ENCODE data around the gene ELOVL6. TPM values are rescaled to one million over a fixed set of nuclear protein-coding genes. Genes with fewer than 3 reads are reported as not detected.

The ELOVL6 gene
- total RNA-seq, 3 donors from 2014 or later (not counting 1 experiment from before 2014, with no cell fraction given) = 25.0 to 35.2 (median 30.9) TPM

- intact Hi-C loops (cut with micrococcal nuclease) = loop anchor here (5.0 kb wide), 1 partner anchor 34 kb away; no protein-coding TSS in a partner anchor
- H3K36me3 Mint-ChIP-seq = no peaks in the 10 kb centered on the region
- 84% methylated on average over 4 of the region's 6 CpGs for WGBS (ENCODE audit: insufficient coverage)
- DNase-seq (no peak), ATAC-seq (no peak)
- TF ChIP-seq CTCF (IDR thresholded peaks at IDR 0.05) = no peak
- no peaks in the 10 kb centered on the region for H3K27me3 Mint-ChIP-seq (ENCODE audit: low read depth in 2 of 2)
- Histone ChIP-seq H3K36me3 (ENCODE audit: control insufficient read depth, insufficient read depth, low read length) (no peaks in the 10 kb centered on the region), H3K27ac (ENCODE audit: low read length) (no peak overlapping the region), H3K9me3 (ENCODE audit: control insufficient read depth, insufficient read depth, low read length) (no peaks in the 10 kb centered on the region), H3K4me3 (ENCODE audit: low read length) (no peak overlapping the region), H3K4me1 (ENCODE audit: control insufficient read depth, insufficient read depth, low read length) (no peaks in the 10 kb centered on the region), H3K27me3 (ENCODE audit: control insufficient read depth, insufficient read depth, low read length) (no peaks in the 10 kb centered on the region)
- no peak overlapping the region for H3K27ac Mint-ChIP-seq
- H3K4me1 Mint-ChIP-seq = peaks cover 37 to 44% of the 10 kb centered on the region in 2 donors
- no peak overlapping the region for H3K4me3 Mint-ChIP-seq
- H3K9me3 Mint-ChIP-seq = no peaks in the 10 kb centered on the region
Measured at GRCh38 chr4:110091434-110092140, 106.8 kb downstream of the ELOVL6 start.

GRCh38 chr4:110088670-110089069 lies 109.7 kb downstream of the ELOVL6 start:
- Mint-ChIP-seq H3K4me1 (peaks cover 40 to 58% of the 10 kb centered on the region in 2 donors), H3K4me3 (peak overlapping the region; percentile 54), H3K27me3 (ENCODE audit: low read depth in 2 of 2) (no peaks in the 10 kb centered on the region), H3K36me3 (no peaks in the 10 kb centered on the region), H3K9me3 (no peaks in the 10 kb centered on the region), H3K27ac (peak overlapping the region; percentile 65 to 78)
- Histone ChIP-seq H3K27ac (ENCODE audit: low read length) (no peak overlapping the region), H3K36me3 (ENCODE audit: control insufficient read depth, insufficient read depth, low read length) (no peaks in the 10 kb centered on the region), H3K4me1 (ENCODE audit: control insufficient read depth, insufficient read depth, low read length) (peaks cover 6% of the 10 kb centered on the region), H3K9me3 (ENCODE audit: control insufficient read depth, insufficient read depth, low read length) (no peaks in the 10 kb centered on the region), H3K4me3 (ENCODE audit: low read length) (no peak overlapping the region), H3K27me3 (ENCODE audit: control insufficient read depth, insufficient read depth, low read length) (no peaks in the 10 kb centered on the region)
- ATAC-seq = peak; percentile 63 to 89 (median 85)
- WGBS (ENCODE audit: insufficient coverage) = 5% methylated on average over 3 of the region's 4 CpGs
- intact Hi-C loops (cut with micrococcal nuclease) = no loop called here
- TF ChIP-seq CTCF (IDR thresholded peaks at IDR 0.05) = no peak
- DNase-seq = no peak

GRCh38 chr4:110087070-110087708 lies 111.2 kb downstream of the ELOVL6 start:
- Histone ChIP-seq H3K4me1 (ENCODE audit: control insufficient read depth, insufficient read depth, low read length) (peaks cover 6% of the 10 kb centered on the region), H3K4me3 (ENCODE audit: low read length) (no peak overlapping the region), H3K36me3 (ENCODE audit: control insufficient read depth, insufficient read depth, low read length) (no peaks in the 10 kb centered on the region), H3K9me3 (ENCODE audit: control insufficient read depth, insufficient read depth, low read length) (no peaks in the 10 kb centered on the region), H3K27me3 (ENCODE audit: control insufficient read depth, insufficient read depth, low read length) (no peaks in the 10 kb centered on the region), H3K27ac (ENCODE audit: low read length) (no peak overlapping the region)
- TF ChIP-seq CTCF (IDR thresholded peaks at IDR 0.05) = no peak
- 96% methylated on average over 4 of the region's 4 CpGs for WGBS (ENCODE audit: insufficient coverage)
- Mint-ChIP-seq H3K9me3 (no peaks in the 10 kb centered on the region), H3K4me3 (no peak overlapping the region), H3K27ac (peak overlapping the region; percentile 58 to 59), H3K4me1 (peaks cover 45 to 58% of the 10 kb centered on the region in 2 donors), H3K27me3 (ENCODE audit: low read depth in 2 of 2) (no peaks in the 10 kb centered on the region), H3K36me3 (no peaks in the 10 kb centered on the region)
- DNase-seq (no peak), ATAC-seq (no peak)
- intact Hi-C loops (cut with micrococcal nuclease) = no loop called here
